ENCODE measurements around the gene NCOA7. TPM values are rescaled to one million over a fixed set of nuclear protein-coding genes. Genes with fewer than 3 reads are reported as not detected.

The NCOA7 gene
- total and polyA plus RNA-seq, 9 of the 15 experiments (the other 6 are each of a cell fraction or from before 2014, with no cell fraction given), result 5.8 to 14.6 (median 9.3) TPM

- TF ChIP-seq E2F8 (IDR thresholded peaks at IDR 0.05; ENCODE audit: low read depth, partially characterized antibody) (no peak), TFE3 (CRISPR knock-in tag; IDR thresholded peaks at IDR 0.05) (no peak), SIRT6 (IDR thresholded peaks at IDR 0.05; ENCODE audit: low read depth, low read length) (no peak), L3MBTL2 (IDR thresholded peaks at IDR 0.05) (no peak)
Measured at GRCh38 chr6:125751334-125751916, 39.3 kb upstream of the NCOA7 start (continued).

GRCh38 chr6:125752773-125753172, 38.0 kb upstream of the NCOA7 start:
- no peaks in the 10 kb centered on the region for H3K36me3 ChIP-seq (ENCODE audit: control insufficient read depth, insufficient read depth, low read length)
- in situ Hi-C loops (cut with MboI), result loop anchor here (10.0 to 25.0 kb wide), 2 partner anchors 590 to 878 kb away; partner anchors contain the start of gene TPD52L1
- no peak for ATAC-seq
- H3K79me2 ChIP-seq (ENCODE audit: control insufficient read depth, insufficient read depth, low read length), result no peaks in the 10 kb centered on the region
- H3K9ac ChIP-seq (ENCODE audit: insufficient read depth in 1 of 2, low read depth in 2 of 2, low read length in 2 of 2), result no peak overlapping the region
- no peak overlapping the region for H2AFZ ChIP-seq (ENCODE audit: low read depth, low read length)
- WGBS (ENCODE audit: insufficient coverage, low coverage, missing lambda C conversion rate), result 0% methylated on average over 2 of the region's 2 CpGs
- BruUV-seq (replicated peaks), result no TSS peak
- peaks cover 12 to 23% of the 10 kb centered on the region in 2 experiments; a peak in 4 of 5 replicates for H3K4me1 ChIP-seq (replicated peaks in 1 of 2; ENCODE audit: control insufficient read depth in 2 of 2, insufficient read depth in 2 of 2, low read length in 2 of 2)
- ChIA-PET CTCF (ENCODE audit: low intra/inter-chr PET ratio) (interaction anchor here (0.9 kb wide), 1 partner anchor 241 kb away, joined by 3 read pairs; no protein-coding TSS in a partner anchor), POLR2A (no interaction called here)
- H3K4me2 ChIP-seq (ENCODE audit: insufficient read depth, low read length), result no peak overlapping the region
- no peak overlapping the region for H3K4me3 ChIP-seq
- TF ChIP-seq CBX8 (IDR thresholded peaks at IDR 0.05; ENCODE audit: borderline replicate concordance, extremely low read depth, low read depth, low read length, poor library complexity, severe bottlenecking) (peak; percentile 78), CBX2 (IDR thresholded peaks at IDR 0.05; ENCODE audit: insufficient read depth, low read length, poor library complexity, severe bottlenecking) (peak; percentile 89), TEAD2 (tag; IDR thresholded peaks at IDR 0.05) (no peak)
- no peak for DNase-seq (ENCODE audit: extremely low read depth in 1 of 4, low spot score in 3 of 4)
- no peaks in the 10 kb centered on the region for H4K20me1 ChIP-seq (replicated peaks; ENCODE audit: control insufficient read depth, insufficient read depth, low read length)
- no peak for FAIRE-seq
- H3K9me1 ChIP-seq (ENCODE audit: control insufficient read depth, insufficient read depth, low read length), result peaks cover 3% of the 10 kb centered on the region
- intact Hi-C loops (cut with micrococcal nuclease), result loop anchor here (1.0 kb wide), 1 partner anchor 240 kb away; no protein-coding TSS in a partner anchor
- peaks cover 22 to 33% of the 10 kb centered on the region in 2 experiments for H3K27me3 ChIP-seq (ENCODE audit: control insufficient read depth in 2 of 2, insufficient read depth in 2 of 2, low read length in 2 of 2)
- H3K27ac ChIP-seq (ENCODE audit: extremely low read depth, low read depth, low read length), result no peak overlapping the region
- H3K9me3 ChIP-seq (replicated peaks; ENCODE audit: control insufficient read depth, insufficient read depth, low read depth, low read length), result no peaks in the 10 kb centered on the region
